GM23338 (cell line): ENCODE data around the gene PRKD1. TPM values are rescaled to one million over a fixed set of nuclear protein-coding genes. Genes with fewer than 3 reads are reported as not detected.

Experiments
- EZH2 ChIP-seq: fragments of 200-600 bp; sonication (generic); IDR thresholded peaks from one replicate; pipeline ENCODE4 v1.8.0; 2017; ENCODE audit warnings: antibody characterized with exemption, mild to moderate bottlenecking, low read depth; ENCODE audit not compliant: unreplicated experiment
- POLR2AphosphoS5 ChIP-seq: IDR thresholded peaks from 2 replicates; pipeline ENCODE4 v1.6.1; 2016; ENCODE audit warnings: antibody characterized with exemption, low read depth
- ZNF114 ChIP-seq: fragments of 250-450 bp; sonication (Bioruptor Pico); IDR thresholded peaks from 2 replicates; pipeline ENCODE4 v1.5.0; 2020; ENCODE audit warnings: mild to moderate bottlenecking, moderate library complexity
- polyA plus RNA-seq: library from polyadenylated mRNA; unstranded; fragments of >200 nt; fragmentation: Nextera tagmentation; extraction: Ambion mirVana; gene quantifications from 2 replicates; pipeline ENCODE4 v1.2.1, GENCODE V29; 2016
- total RNA-seq: library from RNA; depleted of rRNA; stranded (reverse); fragments of >200 nt; shearing (Covaris generic); gene quantifications from 2 replicates; pipeline ENCODE4 v1.2.3, GENCODE V29; 2014
- TF ChIP-seq, protein P1 (sequence below): fragments of 250-450 bp; sonication (Bioruptor Pico); IDR thresholded peaks from 2 replicates; pipeline ENCODE4 v1.5.0; 2020; ENCODE audit warnings: mild to moderate bottlenecking, moderate library complexity
- TF ChIP-seq, protein P2 (sequence below): IDR thresholded peaks from one replicate; pipeline ENCODE4 v1.6.1; 2018; ENCODE audit warnings: antibody characterized with exemption; ENCODE audit not compliant: unreplicated experiment

PRKD1 gene
- total and polyA plus RNA-seq, 2 experiments from 2014 or later: 3.1 to 9.7 TPM

DNA sequence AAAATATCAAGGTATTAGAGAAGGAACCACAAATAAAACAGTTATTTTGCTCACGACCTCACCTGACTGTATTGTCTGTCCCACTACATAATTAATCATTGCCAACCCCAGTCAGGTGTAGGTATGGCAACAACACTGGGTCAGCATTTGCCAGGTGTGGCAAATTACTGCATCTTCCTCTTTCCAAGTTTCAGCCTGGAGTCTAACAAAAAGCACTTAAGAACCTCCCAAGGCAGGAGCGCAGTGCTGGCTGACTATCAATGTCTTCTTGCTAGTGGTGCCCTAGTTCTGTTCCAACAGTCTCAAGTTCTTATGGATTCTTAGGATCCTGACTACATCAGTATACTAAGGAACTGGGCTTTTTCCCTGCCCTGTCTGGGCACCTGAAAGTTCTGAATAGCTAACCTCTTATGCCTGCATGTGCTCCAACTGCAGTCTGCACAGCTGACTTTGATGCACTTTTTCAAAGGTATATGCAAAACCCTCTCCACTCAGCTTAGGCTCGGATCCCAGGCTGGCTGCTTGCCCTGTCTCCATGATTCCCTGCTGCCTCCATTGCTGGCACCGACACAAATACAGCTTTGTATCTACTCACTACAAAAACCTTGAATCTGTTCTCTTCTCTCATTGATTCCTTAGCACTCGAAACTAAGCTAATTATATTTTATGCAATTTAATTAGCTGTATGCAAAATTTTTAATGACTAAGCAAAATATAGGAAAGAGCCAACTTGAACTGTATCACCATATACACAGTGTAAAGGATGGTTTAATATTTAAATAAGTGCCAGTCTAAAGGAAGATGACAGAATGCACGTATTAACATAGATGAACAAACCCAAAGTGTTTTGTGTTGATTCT, 113.3 kb downstream of the PRKD1 start (continued):
- TF ChIP-seq, protein P1, sequence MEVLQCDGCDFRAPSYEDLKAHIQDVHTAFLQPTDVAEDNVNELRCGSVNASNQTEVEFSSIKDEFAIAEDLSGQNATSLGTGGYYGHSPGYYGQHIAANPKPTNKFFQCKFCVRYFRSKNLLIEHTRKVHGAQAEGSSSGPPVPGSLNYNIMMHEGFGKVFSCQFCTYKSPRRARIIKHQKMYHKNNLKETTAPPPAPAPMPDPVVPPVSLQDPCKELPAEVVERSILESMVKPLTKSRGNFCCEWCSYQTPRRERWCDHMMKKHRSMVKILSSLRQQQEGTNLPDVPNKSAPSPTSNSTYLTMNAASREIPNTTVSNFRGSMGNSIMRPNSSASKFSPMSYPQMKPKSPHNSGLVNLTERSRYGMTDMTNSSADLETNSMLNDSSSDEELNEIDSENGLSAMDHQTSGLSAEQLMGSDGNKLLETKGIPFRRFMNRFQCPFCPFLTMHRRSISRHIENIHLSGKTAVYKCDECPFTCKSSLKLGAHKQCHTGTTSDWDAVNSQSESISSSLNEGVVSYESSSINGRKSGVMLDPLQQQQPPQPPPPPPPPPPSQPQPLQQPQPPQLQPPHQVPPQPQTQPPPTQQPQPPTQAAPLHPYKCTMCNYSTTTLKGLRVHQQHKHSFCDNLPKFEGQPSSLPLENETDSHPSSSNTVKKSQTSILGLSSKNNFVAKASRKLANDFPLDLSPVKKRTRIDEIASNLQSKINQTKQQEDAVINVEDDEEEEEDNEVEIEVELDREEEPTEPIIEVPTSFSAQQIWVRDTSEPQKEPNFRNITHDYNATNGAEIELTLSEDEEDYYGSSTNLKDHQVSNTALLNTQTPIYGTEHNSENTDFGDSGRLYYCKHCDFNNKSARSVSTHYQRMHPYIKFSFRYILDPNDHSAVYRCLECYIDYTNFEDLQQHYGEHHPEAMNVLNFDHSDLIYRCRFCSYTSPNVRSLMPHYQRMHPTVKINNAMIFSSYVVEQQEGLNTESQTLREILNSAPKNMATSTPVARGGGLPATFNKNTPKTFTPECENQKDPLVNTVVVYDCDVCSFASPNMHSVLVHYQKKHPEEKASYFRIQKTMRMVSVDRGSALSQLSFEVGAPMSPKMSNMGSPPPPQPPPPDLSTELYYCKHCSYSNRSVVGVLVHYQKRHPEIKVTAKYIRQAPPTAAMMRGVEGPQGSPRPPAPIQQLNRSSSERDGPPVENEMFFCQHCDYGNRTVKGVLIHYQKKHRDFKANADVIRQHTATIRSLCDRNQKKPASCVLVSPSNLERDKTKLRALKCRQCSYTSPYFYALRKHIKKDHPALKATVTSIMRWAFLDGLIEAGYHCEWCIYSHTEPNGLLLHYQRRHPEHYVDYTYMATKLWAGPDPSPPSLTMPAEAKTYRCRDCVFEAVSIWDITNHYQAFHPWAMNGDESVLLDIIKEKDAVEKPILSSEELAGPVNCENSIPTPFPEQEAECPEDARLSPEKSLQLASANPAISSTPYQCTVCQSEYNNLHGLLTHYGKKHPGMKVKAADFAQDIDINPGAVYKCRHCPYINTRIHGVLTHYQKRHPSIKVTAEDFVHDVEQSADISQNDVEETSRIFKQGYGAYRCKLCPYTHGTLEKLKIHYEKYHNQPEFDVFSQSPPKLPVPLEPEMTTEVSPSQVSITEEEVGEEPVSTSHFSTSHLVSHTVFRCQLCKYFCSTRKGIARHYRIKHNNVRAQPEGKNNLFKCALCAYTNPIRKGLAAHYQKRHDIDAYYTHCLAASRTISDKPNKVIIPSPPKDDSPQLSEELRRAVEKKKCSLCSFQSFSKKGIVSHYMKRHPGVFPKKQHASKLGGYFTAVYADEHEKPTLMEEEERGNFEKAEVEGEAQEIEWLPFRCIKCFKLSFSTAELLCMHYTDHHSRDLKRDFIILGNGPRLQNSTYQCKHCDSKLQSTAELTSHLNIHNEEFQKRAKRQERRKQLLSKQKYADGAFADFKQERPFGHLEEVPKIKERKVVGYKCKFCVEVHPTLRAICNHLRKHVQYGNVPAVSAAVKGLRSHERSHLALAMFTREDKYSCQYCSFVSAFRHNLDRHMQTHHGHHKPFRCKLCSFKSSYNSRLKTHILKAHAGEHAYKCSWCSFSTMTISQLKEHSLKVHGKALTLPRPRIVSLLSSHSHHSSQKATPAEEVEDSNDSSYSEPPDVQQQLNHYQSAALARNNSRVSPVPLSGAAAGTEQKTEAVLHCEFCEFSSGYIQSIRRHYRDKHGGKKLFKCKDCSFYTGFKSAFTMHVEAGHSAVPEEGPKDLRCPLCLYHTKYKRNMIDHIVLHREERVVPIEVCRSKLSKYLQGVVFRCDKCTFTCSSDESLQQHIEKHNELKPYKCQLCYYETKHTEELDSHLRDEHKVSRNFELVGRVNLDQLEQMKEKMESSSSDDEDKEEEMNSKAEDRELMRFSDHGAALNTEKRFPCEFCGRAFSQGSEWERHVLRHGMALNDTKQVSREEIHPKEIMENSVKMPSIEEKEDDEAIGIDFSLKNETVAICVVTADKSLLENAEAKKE (CRISPR knock-in tag): no peak
- TF ChIP-seq ZNF114 (CRISPR knock-in tag): no peak
- TF ChIP-seq EZH2: no peak
- TF ChIP-seq POLR2AphosphoS5: no peak
- TF ChIP-seq, protein P2, sequence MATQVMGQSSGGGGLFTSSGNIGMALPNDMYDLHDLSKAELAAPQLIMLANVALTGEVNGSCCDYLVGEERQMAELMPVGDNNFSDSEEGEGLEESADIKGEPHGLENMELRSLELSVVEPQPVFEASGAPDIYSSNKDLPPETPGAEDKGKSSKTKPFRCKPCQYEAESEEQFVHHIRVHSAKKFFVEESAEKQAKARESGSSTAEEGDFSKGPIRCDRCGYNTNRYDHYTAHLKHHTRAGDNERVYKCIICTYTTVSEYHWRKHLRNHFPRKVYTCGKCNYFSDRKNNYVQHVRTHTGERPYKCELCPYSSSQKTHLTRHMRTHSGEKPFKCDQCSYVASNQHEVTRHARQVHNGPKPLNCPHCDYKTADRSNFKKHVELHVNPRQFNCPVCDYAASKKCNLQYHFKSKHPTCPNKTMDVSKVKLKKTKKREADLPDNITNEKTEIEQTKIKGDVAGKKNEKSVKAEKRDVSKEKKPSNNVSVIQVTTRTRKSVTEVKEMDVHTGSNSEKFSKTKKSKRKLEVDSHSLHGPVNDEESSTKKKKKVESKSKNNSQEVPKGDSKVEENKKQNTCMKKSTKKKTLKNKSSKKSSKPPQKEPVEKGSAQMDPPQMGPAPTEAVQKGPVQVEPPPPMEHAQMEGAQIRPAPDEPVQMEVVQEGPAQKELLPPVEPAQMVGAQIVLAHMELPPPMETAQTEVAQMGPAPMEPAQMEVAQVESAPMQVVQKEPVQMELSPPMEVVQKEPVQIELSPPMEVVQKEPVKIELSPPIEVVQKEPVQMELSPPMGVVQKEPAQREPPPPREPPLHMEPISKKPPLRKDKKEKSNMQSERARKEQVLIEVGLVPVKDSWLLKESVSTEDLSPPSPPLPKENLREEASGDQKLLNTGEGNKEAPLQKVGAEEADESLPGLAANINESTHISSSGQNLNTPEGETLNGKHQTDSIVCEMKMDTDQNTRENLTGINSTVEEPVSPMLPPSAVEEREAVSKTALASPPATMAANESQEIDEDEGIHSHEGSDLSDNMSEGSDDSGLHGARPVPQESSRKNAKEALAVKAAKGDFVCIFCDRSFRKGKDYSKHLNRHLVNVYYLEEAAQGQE: no peak
